Activated CD4-positive, CD25-positive, alpha-beta regulatory T cell treated with anti-CD3 and anti-CD28 coated beads, Interleukin-2, amount 50 U/mL, for 24 hours (primary cell): ENCODE measurements around the gene CLEC7A.

Source experiments
- ATAC-seq, 2 donors: fragments of 150-1000 bp; cut with Tn5 transposase; one replicate each; pipeline ENCODE4 v1.10.0; 2021; ENCODE audit warnings: mild to moderate bottlenecking in 1 of 2, moderate library complexity in 1 of 2

The CLEC7A gene

GRCh38 chr12:10088955-10089900, 40.8 kb downstream of the CLEC7A start:
- no peak for ATAC-seq

- ATAC-seq, result no peak
Measured at GRCh38 chr12:10088031-10088430, 42.0 kb downstream of the CLEC7A start.

- ATAC-seq, result no peak
Measured at GRCh38 chr12:10086387-10086786, 43.6 kb downstream of the CLEC7A start.

- ATAC-seq, result no peak
Measured at GRCh38 chr12:10084733-10085132, 45.3 kb downstream of the CLEC7A start.

GRCh38 chr12:10082117-10082874, 47.7 kb downstream of the CLEC7A start:
- no peak for ATAC-seq

GRCh38 chr12:10075451-10075850, 54.5 kb downstream of the CLEC7A start:
- no peak for ATAC-seq

GRCh38 chr12:10073261-10073660, 56.7 kb downstream of the CLEC7A start:
- ATAC-seq, result no peak

- ATAC-seq, result no peak
Measured at GRCh38 chr12:10072131-10072530, 57.9 kb downstream of the CLEC7A start.

GRCh38 chr12:10070380-10070779, 59.6 kb downstream of the CLEC7A start:
- ATAC-seq, result no peak

DNA sequence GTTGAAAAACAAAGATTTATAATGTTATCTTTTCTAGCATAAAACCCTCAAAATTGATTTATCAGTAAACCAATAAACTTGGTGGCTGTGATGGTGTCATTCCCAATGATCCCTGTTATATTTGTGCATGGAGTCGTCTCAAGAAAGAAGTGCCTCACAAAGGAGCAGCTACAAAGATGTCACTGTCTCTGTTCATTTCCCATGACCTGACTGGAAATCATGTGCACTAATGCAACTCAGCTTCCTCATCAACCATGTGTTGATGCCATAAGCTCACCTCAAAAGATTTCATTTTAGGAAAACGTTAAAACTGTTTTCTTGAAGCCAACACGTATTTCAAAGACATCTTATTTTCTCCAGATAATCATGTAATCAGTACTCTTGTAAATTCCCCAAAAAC, 60.0 kb downstream of the CLEC7A start:
- no peak for ATAC-seq

DNA sequence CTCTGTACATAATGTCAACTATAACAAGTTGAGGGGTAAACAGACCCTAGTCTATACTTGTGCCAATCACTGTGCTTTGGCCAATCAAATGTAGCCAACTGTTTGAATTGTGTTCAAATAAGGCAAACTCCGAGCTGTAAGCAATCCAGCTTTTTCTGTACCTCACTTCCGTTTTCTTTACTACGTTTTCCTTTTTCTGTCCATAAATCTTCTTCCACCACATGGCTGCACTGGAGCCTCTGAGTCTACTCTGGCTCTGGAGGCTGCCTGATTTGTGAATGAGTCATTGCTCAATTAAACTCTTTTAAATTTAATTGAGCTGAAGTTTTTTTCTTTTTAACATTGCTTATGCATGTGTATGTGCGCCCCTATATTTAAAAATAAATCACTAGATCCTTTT, 60.9 kb downstream of the CLEC7A start:
- ATAC-seq, result no peak

- no peak for ATAC-seq
Measured at GRCh38 chr12:10068644-10069043, 61.4 kb downstream of the CLEC7A start.

- no peak for ATAC-seq
Measured at GRCh38 chr12:10067942-10068341, 62.1 kb downstream of the CLEC7A start.

- no peak for ATAC-seq
Measured at GRCh38 chr12:10067264-10067663, 62.7 kb downstream of the CLEC7A start.
